HEK293 (cell line): ENCODE measurements around the gene GIT1.

Source experiments
- CTCF ChIA-PET: fragments of 350-600 bp; formaldehyde crosslinking; extraction: SDS; loops from one replicate; lab custom pipeline; 2021; ENCODE audit warnings: antibody characterized with exemption; lab: Yijun Ruan, JAX
- POLR2A ChIA-PET: fragments of 300-600 bp; formaldehyde crosslinking; extraction: SDS; loops from one replicate; lab custom pipeline; 2020; ENCODE audit warnings: antibody characterized with exemption, inconsistent platforms; lab: Yijun Ruan, JAX
- H3K27ac ChIP-seq: fragments of 200-500 bp; sonication (Bioruptor generic); 2 replicates; pipeline ENCODE4 v1.5.1; 2014; ENCODE audit warnings: low read depth, low read length, control low read depth, inconsistent platforms; ENCODE audit errors: extremely low read depth
- H3K36me3 ChIP-seq, 2 experiments: fragments of 200-500 bp in 1 of 2; sonication (Bioruptor generic) in 1 of 2; 1 replicate in 1 of 2; 2 replicates in 1 of 2; pipeline ENCODE4 v1.5.1; 2014 to 2017; ENCODE audit warnings: inconsistent platforms in 2 of 2, low read length in 2 of 2; ENCODE audit not compliant: control insufficient read depth in 2 of 2, insufficient read depth in 1 of 2
- H3K4me1 ChIP-seq: fragments of 200-500 bp; sonication (Bioruptor generic); 2 replicates; pipeline ENCODE4 v1.5.1; 2014; ENCODE audit warnings: mild to moderate bottlenecking, low read length, inconsistent platforms; ENCODE audit not compliant: control insufficient read depth, insufficient read depth
- H3K4me3 ChIP-seq: 2 replicates; pipeline ENCODE4 v1.5.1; 2011; ENCODE audit warnings: low read depth, mild to moderate bottlenecking, control low read depth, low read length, moderate library complexity
- H3K9me3 ChIP-seq: fragments of 200-500 bp; sonication (Bioruptor generic); 2 replicates; pipeline ENCODE4 v1.5.1; 2014; ENCODE audit warnings: low read depth, low read length, inconsistent platforms; ENCODE audit not compliant: control insufficient read depth, insufficient read depth
- BCL11A ChIP-seq: fragments of 450-650 bp; formaldehyde crosslinking; IDR thresholded peaks from 2 replicates; pipeline ENCODE4 v1.5.1; 2016; ENCODE audit warnings: low read depth, missing biosample characterization, missing genetic modification characterization
- FEZF1 ChIP-seq: fragments of 450-650 bp; formaldehyde crosslinking; IDR thresholded peaks from 2 replicates; pipeline ENCODE4 v1.5.1; 2016; ENCODE audit warnings: missing biosample characterization, missing genetic modification characterization
- IKZF3 ChIP-seq: fragments of 450-650 bp; IDR thresholded peaks from 2 replicates; pipeline ENCODE4 v1.5.0; 2018; ENCODE audit warnings: missing biosample characterization, mild to moderate bottlenecking, missing genetic modification characterization, moderate library complexity
- KLF9 ChIP-seq: fragments of 450-650 bp; formaldehyde crosslinking; IDR thresholded peaks from 2 replicates; pipeline ENCODE4 v1.5.1; 2016; ENCODE audit warnings: missing biosample characterization, missing genetic modification characterization, low read depth
- MZF1 ChIP-seq: fragments of 450-650 bp; formaldehyde crosslinking; IDR thresholded peaks from 2 replicates; pipeline ENCODE4 v1.5.1; 2017; ENCODE audit warnings: missing biosample characterization, missing genetic modification characterization, borderline replicate concordance
- PRDM6 ChIP-seq: fragments of 450-650 bp; formaldehyde crosslinking; IDR thresholded peaks from 2 replicates; pipeline ENCODE4 v1.5.1; 2017; ENCODE audit warnings: missing biosample characterization, missing genetic modification characterization
- SCRT2 ChIP-seq: fragments of 450-650 bp; formaldehyde crosslinking; IDR thresholded peaks from 2 replicates; pipeline ENCODE4 v1.5.1; 2016; ENCODE audit warnings: missing biosample characterization, missing genetic modification characterization
- YY1 ChIP-seq: fragments of 450-650 bp; formaldehyde crosslinking; IDR thresholded peaks from 2 replicates; pipeline ENCODE4 v1.5.1; 2018; ENCODE audit warnings: missing biosample characterization, missing genetic modification characterization
- ZBTB21 ChIP-seq: fragments of 450-650 bp; formaldehyde crosslinking; IDR thresholded peaks from 2 replicates; pipeline ENCODE4 v1.5.1; 2017; ENCODE audit warnings: missing biosample characterization, missing genetic modification characterization
- ZBTB44 ChIP-seq: fragments of 450-650 bp; IDR thresholded peaks from 2 replicates; pipeline ENCODE4 v1.5.1; 2018; ENCODE audit warnings: missing biosample characterization, mild to moderate bottlenecking, missing genetic modification characterization
- ZFP3 ChIP-seq: fragments of 450-650 bp; formaldehyde crosslinking; IDR thresholded peaks from 2 replicates; pipeline ENCODE4 v1.5.1; 2016; ENCODE audit warnings: low read depth, missing biosample characterization, missing genetic modification characterization
- ZNF148 ChIP-seq: fragments of 450-650 bp; formaldehyde crosslinking; IDR thresholded peaks from 2 replicates; pipeline ENCODE4 v1.5.0; 2017; ENCODE audit warnings: missing biosample characterization, missing genetic modification characterization, borderline replicate concordance
- ZNF223 ChIP-seq: fragments of 450-650 bp; formaldehyde crosslinking; IDR thresholded peaks from 2 replicates; pipeline ENCODE4 v1.5.1; 2016; ENCODE audit warnings: missing biosample characterization, missing genetic modification characterization
- ZNF280C ChIP-seq: fragments of 450-650 bp; formaldehyde crosslinking; IDR thresholded peaks from 2 replicates; pipeline ENCODE4 v1.5.1; 2016; ENCODE audit warnings: missing biosample characterization, missing genetic modification characterization
- ZNF324 ChIP-seq: fragments of 450-650 bp; formaldehyde crosslinking; IDR thresholded peaks from 2 replicates; pipeline ENCODE4 v1.5.1; 2016; ENCODE audit warnings: missing biosample characterization, missing genetic modification characterization
- ZNF423 ChIP-seq: fragments of 450-650 bp; formaldehyde crosslinking; IDR thresholded peaks from 2 replicates; pipeline ENCODE4 v1.5.1; 2016; ENCODE audit warnings: missing biosample characterization, missing genetic modification characterization
- ZNF501 ChIP-seq: fragments of 450-650 bp; formaldehyde crosslinking; IDR thresholded peaks from 2 replicates; pipeline ENCODE4 v1.5.1; 2016; ENCODE audit warnings: missing biosample characterization, missing genetic modification characterization
- ZNF521 ChIP-seq: fragments of 450-650 bp; formaldehyde crosslinking; IDR thresholded peaks from 2 replicates; pipeline ENCODE4 v1.5.1; 2017; ENCODE audit warnings: missing biosample characterization, mild to moderate bottlenecking, missing genetic modification characterization
- ZNF623 ChIP-seq: fragments of 450-650 bp; formaldehyde crosslinking; IDR thresholded peaks from 2 replicates; pipeline ENCODE4 v1.5.1; 2016; ENCODE audit warnings: missing biosample characterization, missing genetic modification characterization
- ZNF747 ChIP-seq: fragments of 450-650 bp; formaldehyde crosslinking; IDR thresholded peaks from 2 replicates; pipeline ENCODE4 v1.5.1; 2016; ENCODE audit warnings: missing biosample characterization, missing genetic modification characterization
- ZSCAN18 ChIP-seq: fragments of 450-650 bp; formaldehyde crosslinking; IDR thresholded peaks from 2 replicates; pipeline ENCODE4 v1.5.1; 2016; ENCODE audit warnings: missing biosample characterization, missing genetic modification characterization
- ZXDB ChIP-seq: fragments of 450-650 bp; formaldehyde crosslinking; IDR thresholded peaks from 2 replicates; pipeline ENCODE4 v1.5.1; 2016; ENCODE audit warnings: missing biosample characterization, missing genetic modification characterization

The GIT1 gene

GRCh38 chr17:29628644-29629043 lies 39.2 kb upstream of the GIT1 start (continued):
- TF ChIP-seq PRDM6 (tag by site-specific recombination) (no peak), MZF1 (tag by site-specific recombination) (no peak)

- ChIA-PET CTCF (interaction anchor here (1.3 to 2.1 kb wide), 2 partner anchors 11 to 151 kb away, joined by 4 to 8 read pairs; no protein-coding TSS in a partner anchor), POLR2A (no interaction called here)
- H3K4me3 ChIP-seq = no peak overlapping the region
- H3K36me3 ChIP-seq = peaks cover 0 to 23% of the 10 kb centered on the region in 2 experiments; a peak in 2 of 3 replicates
- H3K27ac ChIP-seq = no peak overlapping the region
- no peaks in the 10 kb centered on the region for H3K9me3 ChIP-seq
- TF ChIP-seq ZNF280C (tag by site-specific recombination) = no peak
- TF ChIP-seq SCRT2 = no peak
- no peak for TF ChIP-seq YY1 (tag by site-specific recombination)
- no peak for TF ChIP-seq ZNF521 (tag by site-specific recombination)
- TF ChIP-seq FEZF1 (tag by site-specific recombination) = no peak
- TF ChIP-seq ZFP3 (tag by site-specific recombination) = no peak
- TF ChIP-seq ZNF501 = no peak
- TF ChIP-seq ZNF223 (tag by site-specific recombination) = no peak
- TF ChIP-seq ZBTB44 = no peak
- no peak for TF ChIP-seq BCL11A (tag by site-specific recombination)
- no peak for TF ChIP-seq ZXDB
- TF ChIP-seq ZNF747 (tag by site-specific recombination) = no peak
- TF ChIP-seq IKZF3 = no peak
- no peak for TF ChIP-seq ZBTB21 (tag by site-specific recombination)
- TF ChIP-seq ZNF623 (tag by site-specific recombination) = no peak
- TF ChIP-seq ZNF148 (tag by site-specific recombination) = no peak
- no peak for TF ChIP-seq ZSCAN18
- no peak for TF ChIP-seq KLF9 (tag by site-specific recombination)
- no peak for TF ChIP-seq ZNF324 (tag by site-specific recombination)
- no peak for TF ChIP-seq ZNF423 (tag by site-specific recombination)
- H3K4me1 ChIP-seq = no peaks in the 10 kb centered on the region
These were observed 38.5 kb upstream of the GIT1 start for GRCh38 chr17:29627951-29628350.
